GM21529 (cell line): Measurements from ENCODE around the gene SLC6A2.

ENCODE experiments used
- ATAC-seq: cut with Tn5 transposase; IDR thresholded peaks from one replicate; pipeline ENCODE4 v1.9.1; 2021; ENCODE audit not compliant: unreplicated experiment

The SLC6A2 gene

GRCh38 chr16:55647343-55647742 lies 8.4 kb upstream of the SLC6A2 start:
- no peak for ATAC-seq

GRCh38 chr16:55647798-55648197 lies 8.0 kb upstream of the SLC6A2 start:
- ATAC-seq, result no peak

GRCh38 chr16:55651841-55652824 lies 3.7 kb upstream of the SLC6A2 start:
- no peak for ATAC-seq

GRCh38 chr16:55653106-55653505 lies 2.7 kb upstream of the SLC6A2 start:
- no peak for ATAC-seq

GRCh38 chr16:55655381-55655896 lies 349 bp upstream of the SLC6A2 start:
- ATAC-seq, result no peak

- no peak for ATAC-seq
Measured at GRCh38 chr16:55656691-55657092, 904 bp downstream of the SLC6A2 start.

- no peak for ATAC-seq
Measured at GRCh38 chr16:55657616-55658015, 1.8 kb downstream of the SLC6A2 start.

GRCh38 chr16:55658898-55659420 lies 3.2 kb downstream of the SLC6A2 start:
- ATAC-seq, result no peak

- no peak for ATAC-seq
Measured at GRCh38 chr16:55660026-55660425, 4.2 kb downstream of the SLC6A2 start.

- no peak for ATAC-seq
Measured at GRCh38 chr16:55660828-55661227, 5.0 kb downstream of the SLC6A2 start.

- no peak for ATAC-seq
Measured at GRCh38 chr16:55661941-55662643, 6.3 kb downstream of the SLC6A2 start.

- no peak for ATAC-seq
Measured at GRCh38 chr16:55662644-55663031, 6.8 kb downstream of the SLC6A2 start.

GRCh38 chr16:55663225-55663624 lies 7.4 kb downstream of the SLC6A2 start:
- no peak for ATAC-seq

GRCh38 chr16:55663765-55664677 lies 8.2 kb downstream of the SLC6A2 start:
- no peak for ATAC-seq

- ATAC-seq, result no peak
Measured at GRCh38 chr16:55664786-55665407, 9.1 kb downstream of the SLC6A2 start.

- ATAC-seq, result no peak
Measured at GRCh38 chr16:55665511-55665910, 9.7 kb downstream of the SLC6A2 start.

GRCh38 chr16:55666012-55666411 lies 10.2 kb downstream of the SLC6A2 start:
- no peak for ATAC-seq

GRCh38 chr16:55667753-55668152 lies 12.0 kb downstream of the SLC6A2 start:
- ATAC-seq, result no peak

GRCh38 chr16:55668340-55669281 lies 12.8 kb downstream of the SLC6A2 start:
- ATAC-seq, result no peak
